Cardiac muscle cell (in vitro differentiated cells and primary cell): ENCODE results near the gene KCNMB4. TPM values are rescaled to one million over a fixed set of nuclear protein-coding genes. Genes with fewer than 3 reads are reported as not detected.

Experiments
- DNase-seq, 2 donors: peaks; one replicate each; pipeline versions ENCODE4 v3.0.0 to v3.0.0-alpha.2; 2010 to 2017; ENCODE audit warnings: low read depth in 1 of 2, low spot score in 1 of 2
- H3K27ac ChIP-seq: fragments of 200-600 bp; sonication (generic); 2 replicates; pipeline ENCODE4 v1.5.1; 2016
- H3K27me3 ChIP-seq: fragments of 200-600 bp; sonication (generic); 2 replicates; pipeline ENCODE4 v1.6.0; 2016; ENCODE audit warnings: control low read depth
- H3K36me3 ChIP-seq: fragments of 200-600 bp; sonication (generic); 2 replicates; pipeline ENCODE4 v1.5.1; 2016; ENCODE audit warnings: control low read depth
- H3K4me1 ChIP-seq: fragments of 200-600 bp; sonication (generic); 2 replicates; pipeline ENCODE4 v1.8.1; 2017; ENCODE audit warnings: low read depth, mild to moderate bottlenecking, mixed run types
- H3K4me3 ChIP-seq: fragments of 200-600 bp; sonication (generic); 2 replicates; pipeline ENCODE4 v1.5.1; 2016; ENCODE audit warnings: mild to moderate bottlenecking
- H3K9me3 ChIP-seq: fragments of 200-600 bp; sonication (generic); 2 replicates; pipeline ENCODE4 v1.5.1; 2017; ENCODE audit warnings: low read depth, mild to moderate bottlenecking, control low read depth
- CTCF ChIP-seq: IDR thresholded peaks from 2 replicates; pipeline ENCODE4 v1.5.1; 2012; ENCODE audit warnings: low read depth, mild to moderate bottlenecking, low read length
- polyA plus RNA-seq: library from polyadenylated mRNA; unstranded; fragments of >200 nt; fragmentation: Nextera tagmentation; extraction: Ambion mirVana; gene quantifications from 2 replicates; pipeline ENCODE4 v1.2.1, GENCODE V29; 2016
- total RNA-seq: library from RNA; depleted of rRNA; stranded (reverse); fragments of >200 nt; gene quantifications from 2 replicates; pipeline ENCODE4 v1.2.3, GENCODE V29; 2016

Gene KCNMB4
- total and polyA plus RNA-seq, 2 experiments from 2014 or later: 22.4 to 22.8 TPM

- H3K4me1 ChIP-seq: no peaks in the 10 kb centered on the region
- H3K27ac ChIP-seq: no peak overlapping the region
- H3K27me3 ChIP-seq: no peaks in the 10 kb centered on the region
- H3K9me3 ChIP-seq: no peaks in the 10 kb centered on the region
- peaks cover 21% of the 10 kb centered on the region for H3K36me3 ChIP-seq
- no peak for TF ChIP-seq CTCF
- no peak overlapping the region for H3K4me3 ChIP-seq
- no peak for DNase-seq
Measured at GRCh38 chr12:70353780-70354660, 12.1 kb upstream of the KCNMB4 start.

- Histone ChIP-seq H3K4me1 (no peaks in the 10 kb centered on the region), H3K4me3 (no peak overlapping the region), H3K9me3 (no peaks in the 10 kb centered on the region), H3K27me3 (no peaks in the 10 kb centered on the region), H3K36me3 (peaks cover 21% of the 10 kb centered on the region), H3K27ac (no peak overlapping the region)
- DNase-seq: peak in 1 of 2 donors; percentile 66
- TF ChIP-seq CTCF: no peak
Measured at GRCh38 chr12:70354787-70355186, 11.3 kb upstream of the KCNMB4 start.

- H3K9me3 ChIP-seq: no peaks in the 10 kb centered on the region
- H3K36me3 ChIP-seq: peaks cover 21% of the 10 kb centered on the region
- no peaks in the 10 kb centered on the region for H3K27me3 ChIP-seq
- H3K4me1 ChIP-seq: no peaks in the 10 kb centered on the region
- DNase-seq: no peak
- no peak overlapping the region for H3K4me3 ChIP-seq
- H3K27ac ChIP-seq: no peak overlapping the region
- TF ChIP-seq CTCF: no peak
Measured at GRCh38 chr12:70355972-70356371, 10.1 kb upstream of the KCNMB4 start.

DNA sequence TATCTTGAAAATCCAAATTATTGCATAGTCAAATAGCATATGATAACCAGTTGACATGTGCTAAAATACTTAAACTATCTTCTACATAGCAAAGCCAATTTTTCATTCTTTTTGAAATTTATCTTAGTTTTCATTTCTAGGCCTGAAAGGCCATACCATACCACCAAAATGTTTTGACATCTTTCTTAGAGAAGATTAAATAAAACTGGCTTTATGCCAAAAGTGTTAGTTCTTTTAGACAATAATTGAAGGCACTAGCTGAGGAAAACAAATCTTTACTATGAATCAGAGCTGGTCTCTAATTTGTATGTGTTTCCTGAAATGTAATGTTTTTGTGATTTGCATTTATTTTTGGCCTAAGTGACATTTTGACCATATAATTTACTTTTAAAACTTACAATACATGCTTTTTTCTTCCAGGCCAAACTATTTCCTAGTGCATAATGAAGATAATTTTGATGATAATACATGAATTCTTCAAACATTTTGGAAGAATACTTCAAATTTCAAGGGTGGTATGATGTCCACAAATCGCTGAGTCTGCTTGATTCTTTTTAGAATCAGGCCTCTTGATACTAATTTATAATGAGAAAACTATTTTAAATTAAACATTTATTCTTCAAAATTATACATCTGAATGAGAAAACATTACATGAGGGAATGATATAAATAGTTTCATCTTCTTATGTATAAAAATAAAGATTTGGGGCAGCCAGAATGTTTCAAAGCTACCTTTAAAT lies 6.5 kb upstream of the KCNMB4 start:
- no peak for TF ChIP-seq CTCF
- Histone ChIP-seq H3K4me3 (no peak overlapping the region), H3K9me3 (no peaks in the 10 kb centered on the region), H3K27ac (no peak overlapping the region), H3K36me3 (peaks cover 11% of the 10 kb centered on the region), H3K4me1 (peaks cover 3% of the 10 kb centered on the region), H3K27me3 (peaks cover 10% of the 10 kb centered on the region)
- no peak for DNase-seq

GRCh38 chr12:70360218-70360617 lies 5.9 kb upstream of the KCNMB4 start:
- no peak overlapping the region for H3K4me3 ChIP-seq
- H3K36me3 ChIP-seq: peaks cover 7% of the 10 kb centered on the region
- H3K27me3 ChIP-seq: peaks cover 16% of the 10 kb centered on the region
- no peak overlapping the region for H3K27ac ChIP-seq
- TF ChIP-seq CTCF: no peak
- H3K9me3 ChIP-seq: no peaks in the 10 kb centered on the region
- no peak for DNase-seq
- H3K4me1 ChIP-seq: peaks cover 8% of the 10 kb centered on the region
